Left forelimb (tissue), 1 donor: ENCODE measurements around the gene SHLD1.

Source experiments
- DNase-seq: peaks from one replicate; pipeline ENCODE4 v3.0.0-alpha.2; 2018; ENCODE audit warnings: low spot score

Gene SHLD1

GRCh38 chr20:5820738-5821137 is 70.5 kb downstream of the SHLD1 start:
- DNase-seq = no peak

GRCh38 chr20:5821627-5822215 is 71.5 kb downstream of the SHLD1 start:
- DNase-seq = no peak

- no peak for DNase-seq
Observed at GRCh38 chr20:5822569-5822968, 72.4 kb downstream of the SHLD1 start.

DNA sequence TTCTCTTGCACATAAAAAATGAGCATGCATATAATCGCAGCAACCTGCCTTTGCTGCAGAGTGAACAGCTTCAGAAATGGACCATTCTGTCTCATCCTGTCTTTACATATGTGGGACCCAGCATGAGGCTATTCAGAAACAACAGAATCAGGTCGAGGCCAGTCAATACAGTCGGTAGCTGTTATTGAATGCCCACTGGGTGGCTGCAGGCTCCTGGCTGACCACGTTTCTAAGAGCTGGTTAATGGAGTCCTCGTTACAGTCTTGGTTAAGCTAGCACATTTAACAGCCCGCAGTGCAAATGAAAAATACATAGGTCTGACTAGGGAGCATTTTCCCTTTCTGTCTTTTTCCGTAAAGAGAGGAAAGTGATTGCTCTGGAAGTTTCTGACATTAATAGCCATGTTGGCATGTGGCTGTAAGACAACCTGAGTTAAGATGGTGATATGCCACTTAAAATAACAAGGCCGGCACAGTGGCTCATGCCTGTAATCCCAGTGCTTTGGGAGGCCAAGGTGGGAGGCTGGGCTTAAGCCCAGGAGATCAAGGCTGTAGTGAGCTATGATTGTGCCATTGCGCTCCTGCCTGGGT is 75.0 kb downstream of the SHLD1 start:
- no peak for DNase-seq

DNA sequence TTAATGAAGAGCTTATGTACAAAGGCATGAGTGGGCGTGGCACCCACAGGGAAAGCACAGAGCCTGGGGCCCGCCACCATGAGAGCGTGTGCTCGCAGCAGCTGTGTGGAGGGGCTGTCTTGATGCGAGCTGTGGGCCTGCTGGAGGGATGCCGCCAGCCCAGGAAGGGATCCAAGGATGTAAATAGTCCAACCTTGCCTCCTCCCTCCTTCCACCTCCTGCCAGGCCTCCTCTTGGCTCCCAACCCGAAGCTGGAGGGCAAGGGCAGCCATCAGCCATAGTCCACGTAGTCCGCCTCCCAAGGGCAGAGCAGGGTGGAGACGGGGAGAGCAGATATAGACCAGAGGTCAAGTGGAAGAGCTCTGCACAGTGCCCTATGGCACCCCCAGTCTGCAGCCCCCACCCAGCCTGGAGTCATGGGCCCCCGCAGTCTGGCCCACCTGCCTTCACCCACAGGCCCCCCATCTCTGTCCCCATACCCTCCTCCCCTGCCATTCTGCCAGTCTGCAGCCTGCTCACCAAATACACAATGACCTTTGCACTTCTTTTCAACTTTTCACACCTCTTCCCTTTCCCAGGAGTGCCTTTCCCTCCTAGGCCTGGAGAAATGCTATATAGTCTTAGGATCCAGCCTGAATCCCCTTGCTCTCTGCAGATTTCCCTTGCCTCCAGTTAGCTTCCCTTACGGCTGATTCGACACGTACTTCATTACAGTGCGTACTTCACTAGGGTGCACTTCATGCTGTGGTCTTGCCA is 77.1 kb downstream of the SHLD1 start:
- no peak for DNase-seq

DNA sequence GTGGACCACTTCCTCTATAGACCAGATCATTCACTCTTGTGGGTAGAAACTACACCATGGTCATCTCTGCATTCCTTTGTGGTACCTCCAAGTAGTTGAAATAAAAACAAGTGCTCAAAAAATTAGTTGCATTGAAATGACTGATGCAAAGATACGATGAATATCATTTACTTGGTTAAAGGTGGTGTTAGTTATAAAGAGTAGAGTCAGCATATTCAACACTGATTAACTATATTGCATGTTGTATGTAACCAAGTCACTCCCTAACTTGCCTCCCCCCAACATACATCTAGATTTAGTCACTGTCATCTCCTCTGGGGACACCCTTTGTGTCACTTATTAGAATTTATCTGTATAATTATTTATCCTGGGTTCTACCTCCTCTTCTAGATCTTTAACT is 77.7 kb downstream of the SHLD1 start:
- DNase-seq = no peak

GRCh38 chr20:5829241-5829809 is 79.1 kb downstream of the SHLD1 start:
- no peak for DNase-seq

DNA sequence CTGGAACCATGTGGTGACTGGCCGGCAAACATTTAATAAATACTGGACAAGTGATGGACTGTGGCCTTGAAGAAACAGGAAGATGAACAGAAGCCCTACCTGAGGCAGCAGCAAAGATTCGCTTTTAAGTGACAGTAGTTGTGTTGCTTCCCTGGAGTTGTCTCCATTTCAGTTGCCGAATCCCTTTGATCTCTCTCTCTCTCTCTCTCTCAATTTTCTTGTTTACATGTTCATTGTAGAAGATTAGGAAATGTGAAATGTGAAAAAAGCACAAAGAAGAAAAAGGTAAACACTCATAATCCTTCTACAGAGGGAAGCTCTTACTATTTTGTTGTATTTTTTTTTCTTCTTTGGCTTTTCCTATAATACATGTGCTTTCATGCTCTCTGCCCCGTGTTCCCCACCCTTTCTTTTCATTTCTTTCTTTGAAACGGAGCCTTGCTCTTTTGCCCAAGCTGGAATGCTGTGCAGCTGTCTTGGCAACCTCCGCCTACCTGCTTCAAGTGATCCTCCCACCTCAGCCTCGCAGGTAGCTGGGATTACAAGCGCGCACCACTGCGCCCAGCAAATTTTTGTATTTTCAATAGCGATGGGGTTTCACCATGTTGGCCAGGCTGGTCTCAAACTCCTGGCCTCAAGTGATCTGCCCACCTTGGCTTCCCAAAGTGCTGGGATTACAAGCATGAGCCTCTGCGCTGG is 81.5 kb downstream of the SHLD1 start:
- no peak for DNase-seq

- no peak for DNase-seq
Observed at GRCh38 chr20:5833309-5833941, 83.2 kb downstream of the SHLD1 start.

GRCh38 chr20:5834436-5835005 is 84.3 kb downstream of the SHLD1 start:
- no peak for DNase-seq

- DNase-seq = no peak
Observed at GRCh38 chr20:5835321-5835821, 85.2 kb downstream of the SHLD1 start.

GRCh38 chr20:5835871-5836270 is 85.7 kb downstream of the SHLD1 start:
- no peak for DNase-seq

DNA sequence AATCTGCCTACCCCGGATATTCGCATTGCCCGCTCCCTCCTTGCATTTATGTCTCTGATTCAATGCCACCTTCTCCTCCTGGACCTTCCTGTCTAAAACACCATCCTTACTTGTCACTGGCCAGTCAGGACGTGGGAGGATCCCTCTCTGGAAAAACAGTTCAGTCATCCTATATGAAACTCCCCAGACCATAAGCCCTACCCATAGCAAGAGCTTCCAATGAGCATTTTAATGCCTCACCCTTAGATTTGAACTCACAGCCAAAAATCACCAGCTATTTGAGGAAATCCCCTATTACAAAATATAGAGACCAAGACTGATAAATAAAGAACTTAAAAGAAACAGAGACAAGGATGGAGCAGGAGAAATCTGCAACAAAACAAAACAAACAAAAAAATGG is 86.4 kb downstream of the SHLD1 start:
- no peak for DNase-seq

DNA sequence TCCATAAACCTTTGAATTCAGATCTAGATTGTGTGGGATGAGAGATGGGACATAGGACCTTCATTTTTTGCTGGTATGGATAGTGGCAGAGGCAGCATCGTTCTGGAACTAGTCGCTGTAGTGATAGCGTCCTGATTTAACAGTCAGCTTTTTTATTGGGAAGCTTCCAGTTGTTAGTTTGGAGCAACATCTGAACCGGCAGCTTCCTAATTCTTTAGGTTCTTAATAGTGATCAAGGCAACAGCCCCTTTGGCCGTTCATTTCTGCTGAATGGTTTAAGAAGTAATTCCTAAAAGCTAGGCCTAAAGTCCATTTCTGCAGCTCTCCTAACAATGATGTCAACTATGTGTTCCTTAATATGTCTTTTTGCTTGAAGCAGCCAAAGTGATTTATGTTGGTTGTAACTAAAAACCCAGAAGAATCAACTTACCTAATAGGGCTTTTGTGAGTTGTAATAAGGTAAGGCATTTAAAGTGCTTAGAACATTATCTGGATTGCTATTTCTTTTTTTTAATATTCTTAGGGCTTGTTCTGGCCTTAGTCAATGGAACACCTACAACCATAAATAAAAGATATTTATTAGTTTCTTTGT is 90.3 kb downstream of the SHLD1 start:
- DNase-seq = no peak

GRCh38 chr20:5841522-5841921 is 91.3 kb downstream of the SHLD1 start:
- no peak for DNase-seq

GRCh38 chr20:5842465-5842864 is 92.3 kb downstream of the SHLD1 start:
- DNase-seq = no peak

DNA sequence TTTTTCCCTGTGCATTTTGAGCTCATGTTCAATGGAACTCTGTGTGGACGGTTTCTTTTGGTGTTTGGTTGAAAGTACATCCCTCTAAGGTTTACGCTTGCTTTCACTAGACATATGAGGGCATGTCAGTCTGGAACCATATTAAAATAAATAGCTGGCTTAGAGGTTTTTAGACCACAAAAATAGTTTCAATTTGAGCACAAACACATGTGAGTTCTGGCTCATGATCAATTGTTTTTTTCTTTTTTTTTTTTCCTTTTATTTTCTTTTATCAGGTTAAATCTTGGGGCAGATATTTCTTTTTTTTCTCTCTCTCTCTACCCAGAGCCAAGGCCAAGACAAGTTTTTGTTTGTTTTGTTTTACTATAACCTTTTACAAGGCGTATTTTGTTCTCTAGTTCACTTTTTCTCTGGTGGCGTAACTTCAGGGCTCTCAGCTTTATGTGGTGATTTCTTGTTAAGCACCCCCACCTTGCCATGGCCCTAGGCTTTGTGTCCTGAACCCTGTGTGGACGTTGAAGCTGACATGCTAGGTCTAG is 92.9 kb downstream of the SHLD1 start:
- no peak for DNase-seq

DNA sequence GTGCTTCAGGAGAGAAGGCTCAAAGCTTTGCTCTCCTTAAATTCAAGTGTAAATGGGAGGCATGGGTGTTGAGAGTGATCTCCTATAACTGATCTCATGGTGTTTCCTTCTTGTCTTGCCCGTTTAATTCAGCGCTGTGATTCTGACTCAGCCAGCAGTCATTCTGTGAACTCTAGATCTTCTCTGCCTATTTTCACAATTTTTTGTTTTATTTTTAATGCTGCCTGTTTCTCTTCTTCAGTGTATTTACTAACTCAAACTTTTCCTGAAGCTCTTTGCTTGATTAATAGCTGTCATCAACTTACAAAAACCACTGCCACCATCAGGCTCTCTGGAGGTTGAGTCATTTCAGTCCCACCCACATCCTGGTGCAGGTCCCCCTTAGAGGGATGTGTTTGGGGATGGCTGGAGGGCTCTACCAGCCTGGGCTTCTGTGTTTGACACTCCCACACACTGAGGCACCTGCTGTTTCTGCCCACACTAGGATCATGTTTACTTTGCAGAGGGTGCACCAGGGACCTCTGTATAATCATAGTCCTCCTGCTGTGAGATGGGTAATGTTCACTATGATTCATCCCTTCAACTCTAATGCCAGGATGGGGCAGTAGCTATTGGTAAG is 94.0 kb downstream of the SHLD1 start:
- no peak for DNase-seq

DNA sequence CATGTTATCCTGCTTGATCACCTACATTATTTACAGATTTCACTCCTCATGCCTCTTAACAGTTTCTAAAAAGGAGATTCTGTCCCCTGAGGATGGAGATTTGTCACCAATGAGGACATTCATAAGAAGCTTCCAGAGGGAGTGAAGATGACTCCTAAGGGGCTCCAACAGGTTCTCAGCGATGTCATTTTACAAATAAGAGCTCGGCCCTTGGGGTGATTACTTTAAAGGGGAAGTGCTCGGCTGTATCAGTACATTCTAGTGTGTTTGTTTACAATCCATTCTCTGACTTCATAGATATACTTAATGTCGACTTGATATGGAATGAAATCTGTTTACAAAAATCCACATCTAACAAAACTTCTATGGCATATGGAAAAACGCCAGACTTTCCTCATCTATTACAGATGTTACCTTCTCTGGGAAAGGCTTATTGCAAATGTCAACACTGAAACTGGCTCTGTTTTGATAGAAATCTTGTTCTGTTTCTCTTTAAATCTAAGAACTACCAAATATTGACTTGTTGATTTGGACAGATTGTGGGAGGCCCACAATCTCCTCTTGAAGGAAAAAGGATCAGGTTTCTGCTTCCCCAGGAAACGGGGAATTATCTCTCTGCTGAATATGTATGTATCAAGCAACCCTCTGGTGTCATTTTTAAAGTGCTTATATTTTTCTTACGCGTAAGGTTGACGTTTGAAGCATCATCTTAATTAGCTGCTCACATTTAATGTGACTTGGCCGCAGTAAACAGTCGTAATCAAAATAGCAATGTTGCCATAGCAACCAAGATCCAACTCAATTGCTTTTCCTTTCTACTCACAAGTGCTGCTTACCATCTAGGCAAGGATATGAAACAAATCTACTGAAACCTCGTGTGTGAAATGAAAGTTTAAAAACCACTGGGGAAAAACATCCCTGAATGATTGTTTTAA is 95.7 kb downstream of the SHLD1 start:
- DNase-seq = no peak
